Measurements from ENCODE around the gene PXYLP1. TPM values are rescaled to one million over a fixed set of nuclear protein-coding genes. Genes with fewer than 3 reads are reported as not detected.

Gene PXYLP1
- total and polyA plus RNA-seq, 8 donors: 11.6 to 35.3 (median 28.3) TPM

- no peaks in the 10 kb centered on the region for H3K9me3 ChIP-seq
- TF ChIP-seq CTCF (IDR thresholded peaks at IDR 0.05): no peak
- H3K4me1 ChIP-seq: peaks cover 3 to 31% of the 10 kb centered on the region in 2 donors
- no peak for DNase-seq
- no peak overlapping the region for H3K4me3 ChIP-seq
- ATAC-seq: no peak
- intact Hi-C loops (cut with DNase I): no loop called here
- no peaks in the 10 kb centered on the region for H3K27me3 ChIP-seq
- H3K27ac ChIP-seq: no peak overlapping the region
- peaks cover 0 to 4% of the 10 kb centered on the region in 2 donors for H3K36me3 ChIP-seq
Measured at GRCh38 chr3:141276398-141276797, 44.8 kb downstream of the PXYLP1 start.

DNA sequence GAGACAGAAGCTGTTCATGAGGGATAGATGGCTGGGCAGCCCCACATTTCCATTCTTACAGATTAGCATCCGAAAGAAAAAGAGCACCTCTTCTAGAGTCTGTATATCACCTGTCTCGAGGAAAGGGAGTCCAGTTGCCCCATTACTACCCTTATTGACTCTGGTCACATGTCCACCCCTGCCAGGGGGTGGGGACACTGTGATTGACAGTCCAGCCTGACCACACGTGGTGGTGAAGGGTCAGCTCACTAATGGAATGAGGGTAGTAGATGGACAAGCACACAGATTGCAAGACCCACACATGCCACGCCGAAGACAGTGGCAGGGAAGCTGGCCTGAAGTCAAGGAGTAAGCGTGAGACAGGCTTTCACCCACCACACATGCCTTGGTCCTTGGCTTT lies 45.8 kb downstream of the PXYLP1 start:
- ATAC-seq: no peak
- peaks cover 3 to 31% of the 10 kb centered on the region in 2 donors for H3K4me1 ChIP-seq
- no peak for DNase-seq
- no peak overlapping the region for H3K4me3 ChIP-seq
- intact Hi-C loops (cut with DNase I): no loop called here
- no peak for TF ChIP-seq CTCF (IDR thresholded peaks at IDR 0.05)
- H3K9me3 ChIP-seq: no peaks in the 10 kb centered on the region
- H3K27me3 ChIP-seq: no peaks in the 10 kb centered on the region
- H3K27ac ChIP-seq: no peak overlapping the region
- peaks cover 0 to 4% of the 10 kb centered on the region in 2 donors for H3K36me3 ChIP-seq

GRCh38 chr3:141278196-141279076 lies 46.8 kb downstream of the PXYLP1 start:
- no peak for ATAC-seq
- TF ChIP-seq CTCF (IDR thresholded peaks at IDR 0.05): no peak
- H3K36me3 ChIP-seq: peaks cover 0 to 4% of the 10 kb centered on the region in 2 donors
- no peak overlapping the region for H3K4me3 ChIP-seq
- no peak for DNase-seq
- intact Hi-C loops (cut with DNase I): no loop called here
- no peaks in the 10 kb centered on the region for H3K27me3 ChIP-seq
- no peaks in the 10 kb centered on the region for H3K9me3 ChIP-seq
- H3K27ac ChIP-seq: no peak overlapping the region
- peaks cover 3 to 31% of the 10 kb centered on the region in 2 donors for H3K4me1 ChIP-seq

DNA sequence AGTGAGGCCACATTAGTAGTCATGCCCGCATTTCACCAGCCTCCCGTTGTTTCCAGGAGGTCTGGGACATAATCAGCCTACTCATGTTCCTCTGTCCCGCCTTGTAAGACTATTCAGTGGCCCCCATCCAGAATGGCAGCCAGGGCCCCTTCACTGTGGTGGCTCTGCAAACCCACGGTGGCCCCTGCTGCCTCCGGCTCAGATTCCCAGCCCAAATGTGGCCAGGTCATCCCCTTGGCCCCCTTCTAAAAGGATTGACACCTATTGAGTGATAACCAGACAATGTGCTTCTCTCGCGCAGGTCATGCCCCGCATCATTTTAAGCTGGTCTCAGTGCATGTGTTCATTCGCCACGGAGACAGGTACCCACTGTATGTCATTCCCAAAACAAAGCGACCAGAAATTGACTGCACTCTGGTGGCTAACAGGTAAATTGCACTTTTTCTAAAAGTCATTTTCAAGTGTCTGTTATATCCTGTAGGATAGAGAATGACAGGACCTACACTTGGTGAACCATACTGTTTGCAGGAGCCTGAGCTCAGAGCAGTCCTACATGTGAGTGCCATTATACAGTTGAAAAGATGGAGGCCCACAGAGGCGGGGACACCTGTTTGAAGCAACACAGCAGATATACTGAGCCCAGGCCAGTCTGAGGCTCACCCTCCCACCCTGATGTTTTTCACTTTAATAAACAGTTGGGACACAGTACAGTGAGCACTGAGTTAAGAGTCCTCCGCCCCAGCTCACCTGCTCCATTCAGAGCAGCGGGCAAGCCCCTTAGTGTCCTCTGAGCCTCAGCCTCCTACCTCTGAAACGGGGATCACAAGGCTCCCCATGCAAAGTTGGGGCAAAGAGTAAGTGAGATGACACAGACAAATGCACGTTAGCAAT lies 47.7 kb downstream of the PXYLP1 start:
- no peak overlapping the region for H3K4me3 ChIP-seq
- no peak for DNase-seq
- intact Hi-C loops (cut with DNase I): no loop called here
- no peak overlapping the region for H3K27ac ChIP-seq
- peaks cover 0 to 4% of the 10 kb centered on the region in 2 donors for H3K36me3 ChIP-seq
- peak; percentile 41 to 51 for TF ChIP-seq CTCF (IDR thresholded peaks at IDR 0.05)
- H3K4me1 ChIP-seq: peaks cover 3 to 31% of the 10 kb centered on the region in 2 donors
- H3K27me3 ChIP-seq: no peaks in the 10 kb centered on the region
- ATAC-seq: peak; percentile 73
- no peaks in the 10 kb centered on the region for H3K9me3 ChIP-seq

DNA sequence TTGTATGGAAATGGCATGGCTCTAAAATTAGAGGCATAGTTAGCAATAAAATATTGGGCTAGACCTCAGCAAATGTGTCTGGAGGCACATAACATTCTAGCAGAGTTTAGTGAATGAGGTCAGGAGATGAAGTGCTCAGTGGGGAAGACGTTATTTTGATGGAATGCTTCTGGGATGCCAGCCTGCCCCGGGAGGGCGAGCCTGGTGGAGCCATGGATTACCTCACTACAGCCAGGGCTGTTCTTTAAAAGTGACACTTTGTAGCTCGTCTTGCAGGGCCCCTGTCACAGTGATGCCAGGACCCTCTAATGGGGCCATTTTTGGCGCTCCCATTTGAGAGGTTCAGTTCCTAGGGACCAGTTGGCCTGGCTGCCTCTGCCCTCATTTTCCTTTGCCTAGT lies 48.5 kb downstream of the PXYLP1 start:
- Histone ChIP-seq H3K27ac (no peak overlapping the region), H3K4me3 (no peak overlapping the region), H3K36me3 (peaks cover 0 to 4% of the 10 kb centered on the region in 2 donors), H3K27me3 (no peaks in the 10 kb centered on the region), H3K4me1 (peaks cover 3 to 30% of the 10 kb centered on the region in 2 donors), H3K9me3 (no peaks in the 10 kb centered on the region)
- DNase-seq (no peak), ATAC-seq (no peak)
- intact Hi-C loops (cut with DNase I): loop anchor here in 1 of 2 donors (10.0 kb wide), 1 partner anchor 45 kb away; the partner anchor contains the start of gene PXYLP1
- no peak for TF ChIP-seq CTCF (IDR thresholded peaks at IDR 0.05)
